H9 (cell line): Measurements from ENCODE around the gene ORAI1. TPM values are rescaled to one million over a fixed set of nuclear protein-coding genes. Genes with fewer than 3 reads are reported as not detected.

Experiments used
- DNase-seq: peaks from one replicate; pipeline ENCODE4 v3.0.0-alpha.2; 2017
- H2AFZ ChIP-seq: one replicate; pipeline ENCODE4 v1.6.1; 2013; ENCODE audit warnings: mild to moderate bottlenecking, low read length, control low read depth, moderate library complexity
- H2AK5ac ChIP-seq: 2 replicates; pipeline ENCODE4 v1.6.1; 2013; ENCODE audit warnings: low read length, control low read depth, mixed read lengths; ENCODE audit not compliant: insufficient read length
- H2BK120ac ChIP-seq: one replicate; pipeline ENCODE4 v1.6.1; 2013; ENCODE audit warnings: low read depth, mild to moderate bottlenecking, low read length, control low read depth, inconsistent platforms; ENCODE audit not compliant: poor library complexity, severe bottlenecking
- H2BK12ac ChIP-seq: 2 replicates; pipeline ENCODE4 v1.6.1; 2013; ENCODE audit warnings: low read length, control low read depth, mixed read lengths, low read depth; ENCODE audit not compliant: insufficient read length
- H2BK15ac ChIP-seq: 2 replicates; pipeline ENCODE4 v1.6.1; 2013; ENCODE audit warnings: low read depth, low read length, control low read depth
- H2BK20ac ChIP-seq: one replicate; pipeline ENCODE4 v1.6.1; 2013; ENCODE audit warnings: low read depth, mild to moderate bottlenecking, low read length, control low read depth, inconsistent platforms; ENCODE audit not compliant: poor library complexity, severe bottlenecking
- H2BK5ac ChIP-seq: 2 replicates; pipeline ENCODE4 v1.6.1; 2013; ENCODE audit warnings: low read length, control low read depth, mixed read lengths; ENCODE audit not compliant: insufficient read length
- H3K14ac ChIP-seq: 2 replicates; pipeline ENCODE4 v1.6.1; 2013; ENCODE audit warnings: low read length, control low read depth; ENCODE audit not compliant: insufficient read depth
- H3K18ac ChIP-seq: 2 replicates; pipeline ENCODE4 v1.6.1; 2013; ENCODE audit warnings: low read depth, mild to moderate bottlenecking, mixed read lengths, low read length, control low read depth; ENCODE audit not compliant: insufficient read length
- H3K23ac ChIP-seq: 2 replicates; pipeline ENCODE4 v1.6.1; 2013; ENCODE audit warnings: low read length, control low read depth, mixed read lengths, low read depth; ENCODE audit not compliant: insufficient read length
- H3K23me2 ChIP-seq: 2 replicates; pipeline ENCODE4 v1.6.1; 2013; ENCODE audit warnings: low read depth, mild to moderate bottlenecking, mixed read lengths, low read length, control low read depth; ENCODE audit not compliant: insufficient read length, poor library complexity, severe bottlenecking
- H3K27ac ChIP-seq: 2 replicates; pipeline ENCODE4 v1.5.1; 2013; ENCODE audit warnings: low read length, control low read depth, mixed read lengths, low read depth; ENCODE audit not compliant: insufficient read length
- H3K27me3 ChIP-seq: 2 replicates; pipeline ENCODE4 v1.6.1; 2013; ENCODE audit warnings: low read length, control low read depth, inconsistent platforms; ENCODE audit not compliant: insufficient read depth
- H3K4ac ChIP-seq: 2 replicates; pipeline ENCODE4 v1.6.1; 2013; ENCODE audit warnings: low read depth, mild to moderate bottlenecking, control low read depth, inconsistent platforms, low read length, moderate library complexity
- H3K4me1 ChIP-seq: 2 replicates; pipeline ENCODE4 v1.6.1; 2013; ENCODE audit warnings: low read length, control low read depth, inconsistent platforms; ENCODE audit not compliant: insufficient read depth
- H3K4me2 ChIP-seq: 2 replicates; pipeline ENCODE4 v1.6.1; 2013; ENCODE audit warnings: low read length, control low read depth, mixed read lengths; ENCODE audit not compliant: insufficient read length, insufficient read depth
- H3K56ac ChIP-seq: 2 replicates; pipeline ENCODE4 v1.6.1; 2013; ENCODE audit warnings: low read depth, mild to moderate bottlenecking, mixed read lengths, low read length, control low read depth; ENCODE audit not compliant: insufficient read length
- H3K79me1 ChIP-seq: 2 replicates; pipeline ENCODE4 v1.6.1; 2013; ENCODE audit warnings: low read depth, mild to moderate bottlenecking, moderate library complexity, low read length, control low read depth, inconsistent platforms; ENCODE audit not compliant: insufficient read depth, poor library complexity, severe bottlenecking
- H3K79me2 ChIP-seq: 2 replicates; pipeline ENCODE4 v1.6.1; 2013; ENCODE audit warnings: low read length, control low read depth, inconsistent platforms; ENCODE audit not compliant: insufficient read depth
- H3K9ac ChIP-seq: 2 replicates; pipeline ENCODE4 v1.6.1; 2013; ENCODE audit warnings: low read length, control low read depth, mixed read lengths; ENCODE audit not compliant: insufficient read length; ENCODE audit errors: extremely low read depth
- H3K9me3 ChIP-seq: one replicate; pipeline ENCODE4 v1.6.1; 2013; ENCODE audit warnings: low read depth, low read length, inconsistent platforms; ENCODE audit not compliant: control insufficient read depth
- H3T11ph ChIP-seq: one replicate; pipeline ENCODE4 v1.6.1; 2013; ENCODE audit warnings: mild to moderate bottlenecking, low read length, control low read depth, inconsistent platforms
- H4K20me1 ChIP-seq: one replicate; pipeline ENCODE4 v1.6.1; 2013; ENCODE audit not compliant: control insufficient read depth, insufficient read length, insufficient read depth
- H4K5ac ChIP-seq: 2 replicates; pipeline ENCODE4 v1.6.1; 2013; ENCODE audit warnings: low read depth, mild to moderate bottlenecking, mixed read lengths, low read length, control low read depth; ENCODE audit not compliant: insufficient read length
- H4K8ac ChIP-seq: replicated peaks from 2 replicates; pipeline ENCODE4 v1.6.1; 2013; ENCODE audit warnings: low read length, control low read depth, mixed read lengths, low read depth; ENCODE audit not compliant: insufficient read length
- H4K91ac ChIP-seq: 2 replicates; pipeline ENCODE4 v1.6.1; 2013; ENCODE audit warnings: low read depth, mild to moderate bottlenecking, moderate library complexity, mixed read lengths, low read length, control low read depth; ENCODE audit not compliant: insufficient read length
- H3K27ac Mint-ChIP-seq, 3 experiments: 2 replicates in 2 of 3; 3 replicates in 1 of 3; pipeline ENCODE4 v1.8.0; 2020 to 2021; ENCODE audit warnings: mixed read lengths in 3 of 3, mild to moderate bottlenecking in 1 of 3, moderate library complexity in 1 of 3
- H3K27me3 Mint-ChIP-seq: 2 replicates; pipeline ENCODE4 v1.8.0; 2021; ENCODE audit warnings: low read depth, mild to moderate bottlenecking, moderate library complexity, mixed read lengths
- H3K36me3 Mint-ChIP-seq, 3 experiments: 2 replicates in 2 of 3; 3 replicates in 1 of 3; pipeline ENCODE4 v1.8.0; 2020 to 2021; ENCODE audit warnings: low read depth in 3 of 3, mixed read lengths in 3 of 3; ENCODE audit not compliant: insufficient read depth in 1 of 3
- H3K4me1 Mint-ChIP-seq, 2 experiments: 2 replicates each; pipeline ENCODE4 v1.8.0; 2020; ENCODE audit warnings: mixed read lengths in 2 of 2
- H3K4me3 Mint-ChIP-seq, 2 experiments: 2 replicates in 1 of 2; 3 replicates in 1 of 2; pipeline ENCODE4 v1.8.0; 2020 to 2021; ENCODE audit warnings: mild to moderate bottlenecking in 2 of 2, mixed read lengths in 2 of 2, moderate library complexity in 1 of 2
- H3K9me3 Mint-ChIP-seq, 2 experiments: 2 replicates in 1 of 2; 3 replicates in 1 of 2; pipeline ENCODE4 v1.8.0; 2020; ENCODE audit warnings: mild to moderate bottlenecking in 2 of 2, mixed read lengths in 2 of 2, moderate library complexity in 1 of 2
- CTCF ChIP-seq: fragments of 200-600 bp; sonication (generic); conservative IDR thresholded peaks from 3 replicates; pipeline ENCODE4 v1.8.0; 2021; ENCODE audit warnings: antibody characterized with exemption, mild to moderate bottlenecking
- WGBS: extraction: QIAGEN DNeasy Blood & Tissue Kit; methylation state at CpG from one replicate; pipeline ENCODE4 v1.1.7; 2013; ENCODE audit warnings: missing lambda C conversion rate, low lambda C conversion rate, mixed read lengths; ENCODE audit not compliant: insufficient read length; ENCODE audit errors: extremely low coverage; 5-methylcytosine and 5-hydroxymethylcytosine counted together
- total RNA-seq: library from RNA; stranded (reverse); gene quantifications from 2 replicates; pipeline ENCODE4 v1.2.1, GENCODE V29; 2021

The ORAI1 gene
- total RNA-seq, 1 experiment from 2014 or later = 24.7 TPM

- Histone ChIP-seq H2BK15ac (no peak overlapping the region), H3K27me3 (no peaks in the 10 kb centered on the region), H3K14ac (no peak overlapping the region; the same call in 1 of the 2 replicates), H2AK5ac (no peak overlapping the region), H4K5ac (no peak overlapping the region), H3K27ac (no peak overlapping the region), H3K9ac (no peak overlapping the region), H3K79me1 (no peaks in the 10 kb centered on the region), H3T11ph (no peak overlapping the region), H4K91ac (no peak overlapping the region), H3K18ac (no peak overlapping the region), H2BK12ac (no peak overlapping the region), H3K23me2 (no peaks in the 10 kb centered on the region), H3K79me2 (no peaks in the 10 kb centered on the region), H2BK120ac (no peak overlapping the region), H2AFZ (no peak overlapping the region), H2BK5ac (no peak overlapping the region), H3K9me3 (no peaks in the 10 kb centered on the region), H3K4ac (no peak overlapping the region; the same call in 1 of the 2 replicates), H3K23ac (no peak overlapping the region), H4K20me1 (no peaks in the 10 kb centered on the region), H3K4me2 (no peak overlapping the region), H3K56ac (no peak overlapping the region), H2BK20ac (no peak overlapping the region), H3K4me1 (no peaks in the 10 kb centered on the region; the same call in 1 of the 2 replicates), H4K8ac (no peak overlapping the region)
- no CpG with 5 or more reads among the region's 16 CpGs for WGBS
- Mint-ChIP-seq H3K27ac (no peak overlapping the region), H3K36me3 (no peaks in the 10 kb centered on the region), H3K9me3 (no peaks in the 10 kb centered on the region), H3K27me3 (no peaks in the 10 kb centered on the region; the same call in 1 of the 2 replicates), H3K4me3 (no peak overlapping the region), H3K4me1 (peaks cover 10 to 26% of the 10 kb centered on the region in 2 experiments)
- peak; percentile 43 for DNase-seq
- 0 out of 3 replicates have a peak, but pooled peaks have one; percentile 13 for TF ChIP-seq CTCF
Measured at GRCh38 chr12:121652767-121653497, 26.6 kb downstream of the ORAI1 start.
